AG08396 (cell line): Measurements from ENCODE around the gene FPR2.
"Not testable (repeated sequence)": the region's sequence is repeated elsewhere in the genome, so short reads cannot be mapped to it uniquely, and the experiment has no call there.

Experiments used
- DNase-seq: peaks from one replicate; pipeline ENCODE4 v3.0.0; 2012; ENCODE audit warnings: low spot score, mixed read lengths

Gene FPR2

DNA sequence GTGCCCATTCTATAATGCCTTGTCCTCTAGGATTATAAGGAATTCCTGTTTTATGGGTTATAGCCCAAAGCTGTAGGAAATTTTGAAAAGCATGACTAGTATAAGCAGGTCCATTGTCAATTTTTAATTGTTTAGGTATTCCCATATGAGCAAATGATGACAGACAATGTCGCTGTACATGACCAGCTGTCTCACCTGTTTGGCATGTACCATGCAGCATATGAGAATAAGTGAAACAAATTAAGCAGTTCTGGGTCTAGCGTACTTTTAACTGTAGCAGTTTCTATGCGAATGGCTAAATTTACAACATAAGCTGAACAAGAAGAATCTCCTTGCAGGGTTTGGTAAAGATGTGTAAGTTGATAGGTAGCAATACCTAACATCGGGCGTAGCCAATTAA is 45.6 kb downstream of the FPR2 start:
- DNase-seq: not testable (repeated sequence)

DNA sequence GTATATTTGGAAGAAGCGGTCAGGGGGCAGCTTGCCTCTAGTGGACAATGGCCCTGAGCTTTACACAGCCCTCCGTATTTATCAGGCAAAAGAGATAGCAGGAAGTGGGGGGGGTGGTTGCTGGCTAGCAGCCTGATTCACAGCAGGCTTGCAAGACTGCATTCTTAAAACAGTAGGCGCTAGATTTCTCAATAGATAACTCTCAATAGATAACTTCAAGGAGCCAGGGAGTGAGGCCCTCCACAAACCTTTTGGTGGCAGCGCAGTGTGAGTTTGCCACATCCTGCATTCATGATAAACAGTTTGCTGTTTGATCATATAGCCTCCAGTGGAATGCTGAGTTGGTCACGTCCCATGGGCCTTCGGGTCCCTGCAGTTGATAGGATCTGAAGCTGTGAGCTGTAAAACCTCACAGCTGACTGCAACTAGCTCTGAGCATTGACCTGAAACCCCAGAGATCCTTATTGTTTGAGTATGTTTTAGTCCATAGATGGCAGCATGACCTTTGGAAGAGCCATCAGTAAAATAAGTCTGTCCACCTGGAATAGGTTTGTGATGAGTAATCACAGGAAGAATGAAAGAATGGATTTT is 46.2 kb downstream of the FPR2 start:
- DNase-seq: no peak

DNA sequence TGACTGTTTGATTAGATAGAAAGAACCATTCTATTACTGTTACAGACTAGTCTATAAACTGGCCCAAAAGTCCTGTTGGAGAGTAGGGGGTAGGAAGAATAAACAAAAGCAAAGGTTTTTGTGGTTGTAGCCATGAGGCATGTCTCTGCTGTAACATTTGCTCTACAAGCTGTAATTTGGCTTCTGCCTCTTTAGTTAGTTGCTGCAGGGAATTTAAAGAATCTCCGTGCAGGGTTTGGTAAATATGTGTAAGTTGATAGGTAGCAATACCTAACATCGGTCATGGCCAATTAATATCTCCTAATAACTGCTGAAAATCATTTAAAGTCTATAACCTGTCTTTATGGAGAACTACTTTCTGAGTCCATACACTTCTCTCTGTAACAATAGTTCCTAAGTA is 46.9 kb downstream of the FPR2 start:
- DNase-seq: no peak

DNA sequence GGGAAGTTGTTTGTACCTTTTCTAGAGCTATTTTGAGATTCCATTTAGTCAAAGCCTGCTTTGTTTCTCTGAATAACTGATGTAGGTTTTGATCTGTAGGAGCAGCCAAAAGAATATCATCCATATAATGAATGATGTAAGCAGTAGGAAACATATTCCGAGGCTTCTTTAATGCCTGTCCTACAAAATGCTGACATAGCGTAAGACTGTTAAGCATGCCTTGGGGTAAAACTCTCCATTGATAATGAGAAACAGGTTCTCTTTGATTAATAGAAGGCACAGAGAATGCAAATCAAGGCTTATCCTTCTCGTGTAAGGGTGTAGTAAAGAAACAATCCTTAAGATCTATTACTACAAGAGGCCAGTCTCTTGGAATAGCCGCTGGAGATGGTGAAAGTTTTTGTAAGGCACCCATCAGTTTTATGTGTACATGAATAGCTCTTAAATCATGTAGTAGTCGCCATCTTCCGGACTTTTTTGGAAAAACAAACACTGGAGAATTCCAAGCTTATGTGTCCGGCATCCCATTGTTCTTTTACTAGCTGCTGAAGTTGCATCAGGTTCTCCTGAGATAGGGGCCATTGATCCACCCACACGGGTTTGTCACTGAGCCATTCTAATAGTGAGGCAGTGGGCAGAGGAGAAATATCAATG is 47.5 kb downstream of the FPR2 start:
- DNase-seq: no peak

DNA sequence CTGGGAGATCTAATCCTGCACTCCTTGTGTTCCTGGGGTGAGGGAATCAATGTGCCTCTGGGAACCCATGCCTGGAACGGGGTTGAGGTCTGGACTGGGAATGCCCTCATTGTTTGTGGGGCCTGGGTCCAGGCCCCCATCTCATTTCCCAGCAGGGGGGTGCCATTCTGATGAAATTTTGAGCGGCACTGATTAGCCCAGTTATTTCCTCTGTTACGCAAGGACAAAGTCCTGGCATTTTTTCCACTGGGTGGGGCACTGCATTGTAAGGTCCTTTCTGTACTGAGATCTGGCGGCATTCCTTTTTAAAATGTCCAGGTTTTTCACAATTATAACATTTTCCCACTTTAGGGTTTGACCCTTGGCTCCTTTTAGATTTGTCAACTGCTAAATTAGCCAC is 48.8 kb downstream of the FPR2 start:
- DNase-seq: no peak

DNA sequence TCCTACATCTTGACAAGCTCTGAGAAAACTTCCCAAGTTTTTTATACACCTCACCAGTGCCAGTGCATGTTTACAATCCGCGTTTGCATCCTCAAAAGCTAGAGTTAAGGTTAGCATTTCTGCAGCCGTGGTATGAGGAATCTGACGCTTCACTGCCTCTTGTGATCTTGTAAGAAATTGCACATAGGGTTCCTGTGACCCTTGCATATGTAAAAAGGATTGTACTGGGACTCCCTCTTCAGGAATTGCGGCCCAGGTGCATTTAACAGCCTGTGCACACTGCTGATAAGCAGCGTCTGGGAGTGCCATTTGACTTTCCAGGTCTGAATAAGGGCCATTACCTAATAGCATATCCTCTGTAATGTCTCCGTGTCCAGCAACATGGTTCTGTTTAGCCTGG is 49.2 kb downstream of the FPR2 start:
- no peak for DNase-seq

DNA sequence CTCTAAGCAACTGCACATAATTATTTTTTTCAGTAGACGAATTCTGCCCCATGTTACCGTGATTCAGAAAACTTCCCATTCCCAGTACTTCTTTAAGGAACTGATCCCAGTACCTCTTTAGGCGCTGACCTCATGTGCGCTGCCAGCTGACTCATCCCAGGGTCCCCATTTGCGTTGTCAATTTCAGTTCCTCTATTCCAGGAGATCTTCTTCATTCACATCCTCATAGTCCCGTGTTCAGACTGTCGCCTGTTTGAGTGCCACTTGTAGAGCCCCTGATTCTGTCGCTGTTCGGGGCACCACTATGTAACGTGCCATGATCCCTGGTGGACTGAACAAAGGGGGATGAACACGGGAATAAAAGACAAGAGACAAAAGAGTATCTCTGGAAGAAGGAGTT is 50.4 kb downstream of the FPR2 start:
- DNase-seq: no peak

DNA sequence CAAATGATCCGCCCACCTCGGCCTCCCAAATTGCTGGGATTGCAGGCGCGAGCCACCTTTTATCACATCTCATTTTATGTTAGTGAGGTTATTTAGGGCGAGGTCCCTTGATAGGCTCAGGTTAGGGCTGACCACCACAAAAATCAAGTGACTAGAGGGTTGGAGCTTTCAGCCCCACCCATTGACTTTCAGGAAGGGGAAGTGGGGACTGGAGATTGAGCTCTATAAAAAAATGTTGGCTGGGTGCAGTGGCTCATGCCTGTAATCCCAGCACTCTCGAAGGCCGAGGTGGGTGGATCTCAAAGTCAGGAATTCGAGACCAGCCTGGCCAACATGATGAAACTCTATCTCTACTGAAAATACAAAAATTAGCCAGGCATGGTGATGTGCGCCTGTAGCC is 54.1 kb downstream of the FPR2 start:
- DNase-seq: no peak

DNA sequence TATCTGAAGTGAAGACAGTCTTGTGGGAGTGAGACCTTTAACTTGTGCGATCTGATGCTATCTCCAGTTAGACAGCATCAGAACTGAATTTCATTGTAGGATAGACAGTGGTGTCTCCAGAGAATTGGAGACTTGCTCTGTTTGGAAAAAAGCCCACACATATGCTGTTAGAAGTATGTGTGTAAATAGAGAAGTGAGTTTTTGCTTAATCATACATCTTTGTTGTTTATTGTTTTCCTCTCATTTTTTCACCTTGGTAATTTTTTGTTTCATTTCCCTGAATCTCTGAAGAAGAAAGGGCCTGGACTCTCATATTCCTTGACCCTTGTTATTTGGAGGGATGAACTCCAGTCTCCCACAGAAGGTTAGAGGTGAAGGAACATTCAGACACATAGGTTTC is 55.7 kb downstream of the FPR2 start:
- no peak for DNase-seq

DNA sequence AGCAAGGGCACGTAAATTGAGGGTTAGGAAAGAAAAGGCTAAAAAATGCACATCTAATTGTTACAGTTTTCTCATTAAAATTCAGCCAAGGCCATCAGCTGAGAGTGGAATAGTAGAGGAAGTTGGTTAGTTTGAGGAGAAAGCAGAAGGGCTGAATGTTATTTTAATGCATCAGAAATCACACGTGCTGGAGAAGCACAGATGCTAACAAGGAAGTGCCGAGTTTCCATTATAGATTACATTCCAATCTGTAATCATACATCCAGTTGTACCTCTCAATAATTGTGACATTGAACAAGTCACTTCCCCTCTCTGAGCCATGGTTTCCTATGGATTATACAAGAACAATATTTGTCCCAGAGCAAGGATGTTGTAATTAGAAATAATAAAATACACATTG is 59.0 kb downstream of the FPR2 start:
- DNase-seq: no peak
